Hepatocyte (in vitro differentiated cells): ENCODE measurements around the gene VWA5B1.

ENCODE experiments used
- EZH2 ChIP-seq: fragments of 200-600 bp; sonication (generic); IDR thresholded peaks from 2 replicates; pipeline ENCODE4 v1.6.1; 2016; ENCODE audit warnings: antibody characterized with exemption, mild to moderate bottlenecking, borderline replicate concordance
- EZH2phosphoT487 ChIP-seq: fragments of 200-600 bp; sonication (generic); IDR thresholded peaks from one replicate; pipeline ENCODE4 v1.6.1; 2018; ENCODE audit warnings: antibody characterized with exemption, mild to moderate bottlenecking, low read depth, moderate library complexity; ENCODE audit not compliant: unreplicated experiment, severe bottlenecking
- TF ChIP-seq, protein P1 (sequence below): fragments of 200-600 bp; sonication (generic); IDR thresholded peaks from 2 replicates; pipeline ENCODE4 v1.5.1; 2016; ENCODE audit warnings: antibody characterized with exemption, mild to moderate bottlenecking; ENCODE audit not compliant: poor library complexity

DNA sequence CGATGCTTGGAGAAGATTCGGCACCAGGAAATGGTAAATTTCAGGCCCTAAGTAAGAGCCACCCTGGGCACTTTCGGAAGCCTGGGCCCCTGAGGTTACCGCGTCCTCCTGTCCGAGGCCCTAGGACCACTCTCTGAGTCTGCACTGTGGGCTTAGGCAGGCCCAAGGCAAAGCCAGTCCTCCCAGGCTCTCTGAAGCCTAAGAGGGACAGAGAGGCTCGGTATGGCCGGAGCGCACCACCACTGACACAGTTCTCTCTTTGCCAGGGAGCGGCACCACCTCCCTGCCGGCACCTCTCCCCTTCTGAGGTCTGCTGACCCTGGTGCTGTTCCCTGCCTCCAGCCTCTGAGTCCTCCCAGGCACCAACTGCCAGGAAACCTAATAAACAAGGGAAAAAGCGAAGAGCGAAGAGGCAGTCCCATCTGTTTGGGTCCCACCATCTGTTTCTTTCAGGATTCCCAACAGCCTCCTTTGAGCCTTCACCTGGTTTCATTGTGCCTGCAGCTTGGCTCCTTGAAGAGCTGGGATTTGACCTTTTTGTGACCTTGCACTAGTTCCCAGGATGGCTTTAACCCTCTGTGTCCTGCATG, 57.7 kb downstream of the VWA5B1 start:
- TF ChIP-seq, protein P1, sequence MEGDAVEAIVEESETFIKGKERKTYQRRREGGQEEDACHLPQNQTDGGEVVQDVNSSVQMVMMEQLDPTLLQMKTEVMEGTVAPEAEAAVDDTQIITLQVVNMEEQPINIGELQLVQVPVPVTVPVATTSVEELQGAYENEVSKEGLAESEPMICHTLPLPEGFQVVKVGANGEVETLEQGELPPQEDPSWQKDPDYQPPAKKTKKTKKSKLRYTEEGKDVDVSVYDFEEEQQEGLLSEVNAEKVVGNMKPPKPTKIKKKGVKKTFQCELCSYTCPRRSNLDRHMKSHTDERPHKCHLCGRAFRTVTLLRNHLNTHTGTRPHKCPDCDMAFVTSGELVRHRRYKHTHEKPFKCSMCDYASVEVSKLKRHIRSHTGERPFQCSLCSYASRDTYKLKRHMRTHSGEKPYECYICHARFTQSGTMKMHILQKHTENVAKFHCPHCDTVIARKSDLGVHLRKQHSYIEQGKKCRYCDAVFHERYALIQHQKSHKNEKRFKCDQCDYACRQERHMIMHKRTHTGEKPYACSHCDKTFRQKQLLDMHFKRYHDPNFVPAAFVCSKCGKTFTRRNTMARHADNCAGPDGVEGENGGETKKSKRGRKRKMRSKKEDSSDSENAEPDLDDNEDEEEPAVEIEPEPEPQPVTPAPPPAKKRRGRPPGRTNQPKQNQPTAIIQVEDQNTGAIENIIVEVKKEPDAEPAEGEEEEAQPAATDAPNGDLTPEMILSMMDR, result no peak
- no peak for TF ChIP-seq EZH2
- no peak for TF ChIP-seq EZH2phosphoT487
